ENCODE measurements around the gene SDK1.

- TF ChIP-seq, protein P1, sequence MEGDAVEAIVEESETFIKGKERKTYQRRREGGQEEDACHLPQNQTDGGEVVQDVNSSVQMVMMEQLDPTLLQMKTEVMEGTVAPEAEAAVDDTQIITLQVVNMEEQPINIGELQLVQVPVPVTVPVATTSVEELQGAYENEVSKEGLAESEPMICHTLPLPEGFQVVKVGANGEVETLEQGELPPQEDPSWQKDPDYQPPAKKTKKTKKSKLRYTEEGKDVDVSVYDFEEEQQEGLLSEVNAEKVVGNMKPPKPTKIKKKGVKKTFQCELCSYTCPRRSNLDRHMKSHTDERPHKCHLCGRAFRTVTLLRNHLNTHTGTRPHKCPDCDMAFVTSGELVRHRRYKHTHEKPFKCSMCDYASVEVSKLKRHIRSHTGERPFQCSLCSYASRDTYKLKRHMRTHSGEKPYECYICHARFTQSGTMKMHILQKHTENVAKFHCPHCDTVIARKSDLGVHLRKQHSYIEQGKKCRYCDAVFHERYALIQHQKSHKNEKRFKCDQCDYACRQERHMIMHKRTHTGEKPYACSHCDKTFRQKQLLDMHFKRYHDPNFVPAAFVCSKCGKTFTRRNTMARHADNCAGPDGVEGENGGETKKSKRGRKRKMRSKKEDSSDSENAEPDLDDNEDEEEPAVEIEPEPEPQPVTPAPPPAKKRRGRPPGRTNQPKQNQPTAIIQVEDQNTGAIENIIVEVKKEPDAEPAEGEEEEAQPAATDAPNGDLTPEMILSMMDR (IDR thresholded peaks at IDR 0.05) = no peak
- TF ChIP-seq POLR2AphosphoS5 (IDR thresholded peaks at IDR 0.05) = no peak
- TF ChIP-seq EP300 (IDR thresholded peaks at IDR 0.05) = no peak
- no peak for TF ChIP-seq POLR2A (IDR thresholded peaks at IDR 0.05)
Observed at GRCh38 chr7:3721422-3721821, 420.4 kb downstream of the SDK1 start.
